GM19438 (cell line): Measurements from ENCODE around the gene SHKBP1.
A peak's percentile ranks its signal among the peaks of the same experiment; 100 is the strongest.
"Not testable (repeated sequence)": the region's sequence is repeated elsewhere in the genome, so short reads cannot be mapped to it uniquely, and the experiment has no call there.

Experiments
- ATAC-seq: cut with Tn5 transposase; IDR thresholded peaks from one replicate; pipeline ENCODE4 v1.9.1; 2021; ENCODE audit warnings: low read depth; ENCODE audit not compliant: unreplicated experiment

SHKBP1 gene

GRCh38 chr19:40612831-40613689, 36.4 kb downstream of the SHKBP1 start:
- ATAC-seq = no peak

- ATAC-seq = peak; percentile 54
Measured at GRCh38 chr19:40613690-40614621, 37.3 kb downstream of the SHKBP1 start.

GRCh38 chr19:40614622-40615411, 38.1 kb downstream of the SHKBP1 start:
- ATAC-seq = no peak

- no peak for ATAC-seq
Measured at GRCh38 chr19:40616178-40616577, 39.5 kb downstream of the SHKBP1 start.

DNA sequence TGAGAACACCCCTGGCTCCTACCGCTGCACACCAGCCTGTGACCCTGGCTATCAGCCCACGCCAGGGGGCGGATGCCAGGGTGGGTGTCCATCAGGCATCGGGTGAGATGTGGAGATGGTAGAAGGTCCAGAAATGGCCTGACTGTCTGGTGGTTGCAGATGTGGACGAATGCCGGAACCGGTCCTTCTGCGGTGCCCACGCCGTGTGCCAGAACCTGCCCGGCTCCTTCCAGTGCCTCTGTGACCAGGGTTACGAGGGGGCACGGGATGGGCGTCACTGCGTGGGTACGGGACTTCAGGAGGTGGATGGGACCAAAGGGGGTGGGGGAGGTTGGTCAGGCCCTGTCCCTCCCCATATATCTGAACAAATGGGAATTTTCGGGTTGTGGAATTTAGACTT, 40.3 kb downstream of the SHKBP1 start:
- no peak for ATAC-seq

DNA sequence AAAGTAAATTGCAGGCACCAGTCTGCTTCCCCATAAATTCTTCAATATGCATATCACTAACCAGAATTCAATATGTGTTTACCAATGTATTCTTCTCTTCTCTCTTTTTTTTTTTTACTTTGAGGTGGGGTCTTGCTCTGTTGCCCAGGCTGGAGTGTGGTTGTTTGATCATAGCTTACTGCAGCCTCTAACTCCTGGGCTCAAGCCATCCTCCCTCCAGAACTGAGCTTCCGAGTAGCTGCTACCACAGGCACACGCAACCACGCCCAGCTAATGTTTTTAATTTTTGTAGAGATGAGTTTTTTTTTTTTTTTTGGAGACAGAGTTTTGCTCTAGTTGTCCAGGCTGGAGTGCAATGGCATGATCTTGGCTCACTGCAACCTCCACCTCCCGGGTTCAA, 41.3 kb downstream of the SHKBP1 start:
- no peak for ATAC-seq

GRCh38 chr19:40619333-40620160, 42.9 kb downstream of the SHKBP1 start:
- ATAC-seq = no peak

DNA sequence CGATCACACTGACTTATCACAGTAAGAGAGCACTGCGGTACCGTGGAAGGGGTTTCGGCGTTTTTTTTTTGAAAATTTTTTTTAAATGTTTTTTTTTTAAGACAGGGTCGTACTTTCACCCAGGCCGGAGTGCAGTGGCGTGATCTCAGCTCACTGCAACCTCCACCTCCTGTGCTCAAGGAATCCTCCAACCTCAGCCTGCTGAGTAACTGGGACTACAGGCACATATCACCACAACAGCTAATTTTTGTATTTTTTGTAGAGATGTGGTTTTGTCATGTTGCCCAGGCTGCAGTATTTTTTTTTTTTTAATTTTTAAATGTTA, 43.5 kb downstream of the SHKBP1 start:
- no peak for ATAC-seq

DNA sequence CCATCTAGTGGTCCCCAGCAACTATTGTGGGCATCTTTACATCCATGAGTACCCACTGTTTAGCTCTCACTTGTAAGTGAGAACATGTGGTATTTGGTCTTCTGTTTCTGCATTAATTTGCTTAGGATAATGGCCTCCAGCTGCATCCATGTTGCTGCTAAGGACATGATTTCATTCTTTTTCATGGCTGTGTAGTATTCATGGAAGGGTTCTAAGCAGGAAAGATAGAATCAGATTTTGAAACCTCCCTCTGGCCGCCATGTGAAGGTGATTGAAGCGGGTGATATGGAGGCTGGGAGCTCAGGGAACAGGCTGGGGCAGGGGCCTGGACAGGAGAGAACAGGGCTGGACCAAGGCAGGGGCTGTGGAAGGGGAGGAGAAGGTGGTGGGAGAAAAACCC, 44.6 kb downstream of the SHKBP1 start:
- ATAC-seq = no peak

- ATAC-seq = no peak
Measured at GRCh38 chr19:40621966-40622772, 45.5 kb downstream of the SHKBP1 start.

GRCh38 chr19:40622773-40623075, 46.1 kb downstream of the SHKBP1 start:
- no peak for ATAC-seq

DNA sequence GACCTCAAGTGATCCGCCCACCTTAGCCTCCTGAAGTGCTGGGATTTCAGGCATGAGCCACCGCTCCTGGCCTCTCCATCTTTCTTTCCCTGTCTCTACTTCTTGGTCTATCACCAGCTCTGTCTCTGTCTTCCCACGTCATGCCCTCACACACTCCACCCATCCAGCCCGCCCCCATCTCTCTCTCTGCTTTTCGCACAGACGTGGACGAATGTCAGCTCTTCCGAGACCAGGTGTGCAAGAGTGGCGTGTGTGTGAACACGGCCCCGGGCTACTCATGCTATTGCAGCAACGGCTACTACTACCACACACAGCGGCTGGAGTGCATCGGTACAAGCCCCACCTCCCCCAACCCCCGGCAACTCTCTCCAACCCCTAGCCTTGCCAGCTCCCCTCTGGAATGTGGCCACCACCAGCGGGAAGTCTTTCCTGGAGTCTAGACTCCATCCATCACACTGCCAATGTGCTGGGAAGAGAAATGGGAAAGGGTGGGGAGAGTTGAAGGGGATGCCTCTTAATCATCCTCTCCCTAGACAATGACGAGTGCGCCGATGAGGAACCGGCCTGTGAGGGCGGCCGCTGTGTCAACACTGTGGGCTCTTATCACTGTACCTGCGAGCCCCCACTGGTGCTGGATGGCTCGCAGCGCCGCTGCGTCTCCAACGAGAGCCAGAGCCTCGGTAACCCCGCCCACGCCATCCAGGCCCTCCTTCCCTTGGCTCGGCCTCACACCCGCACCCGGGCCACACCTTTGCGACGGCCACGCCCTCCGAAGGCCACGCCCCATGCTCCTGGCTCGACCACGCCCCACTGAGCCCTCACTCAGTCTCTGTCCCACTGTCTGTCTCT, 47.0 kb downstream of the SHKBP1 start:
- no peak for ATAC-seq

DNA sequence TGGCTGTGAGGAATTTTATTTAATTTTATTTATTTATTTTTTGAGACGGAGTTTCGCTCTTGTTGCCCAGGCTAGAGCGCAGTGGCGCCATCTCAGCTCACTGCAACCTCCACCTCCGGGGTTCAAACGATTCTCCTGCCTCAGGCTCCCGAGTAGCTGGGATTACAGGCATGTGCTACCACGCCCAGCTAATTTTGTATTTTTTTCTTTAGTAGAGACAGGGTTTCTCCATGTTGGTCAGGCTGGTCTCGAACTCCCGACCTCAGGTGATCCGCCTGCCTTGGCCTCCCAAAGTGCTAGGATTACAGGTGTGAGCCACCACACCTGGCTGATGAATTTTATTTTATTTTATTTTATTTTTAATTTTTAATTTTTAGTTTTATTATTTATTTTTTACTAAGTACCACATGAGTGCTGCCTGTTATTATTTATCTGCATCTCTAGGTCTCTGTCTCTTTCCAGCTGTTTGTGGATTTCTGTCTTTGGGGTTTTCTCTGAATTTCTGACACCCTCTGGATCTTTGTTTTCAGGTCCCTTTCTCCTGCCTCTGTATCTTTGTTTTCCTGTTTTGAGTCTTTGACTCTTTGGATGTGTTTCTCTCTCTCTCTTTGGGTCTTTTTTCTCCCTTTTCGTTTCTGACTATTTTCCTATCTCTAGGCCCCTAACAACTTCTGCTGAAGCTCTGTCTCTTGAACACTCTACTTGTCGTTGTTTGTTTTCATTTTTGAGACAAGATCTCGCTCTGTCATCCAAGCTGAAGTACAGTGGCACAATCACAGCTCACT, 47.9 kb downstream of the SHKBP1 start:
- not testable (repeated sequence) for ATAC-seq

- ATAC-seq = no peak
Measured at GRCh38 chr19:40625406-40626120, 48.9 kb downstream of the SHKBP1 start.

GRCh38 chr19:40626918-40627317, 50.2 kb downstream of the SHKBP1 start:
- no peak for ATAC-seq

DNA sequence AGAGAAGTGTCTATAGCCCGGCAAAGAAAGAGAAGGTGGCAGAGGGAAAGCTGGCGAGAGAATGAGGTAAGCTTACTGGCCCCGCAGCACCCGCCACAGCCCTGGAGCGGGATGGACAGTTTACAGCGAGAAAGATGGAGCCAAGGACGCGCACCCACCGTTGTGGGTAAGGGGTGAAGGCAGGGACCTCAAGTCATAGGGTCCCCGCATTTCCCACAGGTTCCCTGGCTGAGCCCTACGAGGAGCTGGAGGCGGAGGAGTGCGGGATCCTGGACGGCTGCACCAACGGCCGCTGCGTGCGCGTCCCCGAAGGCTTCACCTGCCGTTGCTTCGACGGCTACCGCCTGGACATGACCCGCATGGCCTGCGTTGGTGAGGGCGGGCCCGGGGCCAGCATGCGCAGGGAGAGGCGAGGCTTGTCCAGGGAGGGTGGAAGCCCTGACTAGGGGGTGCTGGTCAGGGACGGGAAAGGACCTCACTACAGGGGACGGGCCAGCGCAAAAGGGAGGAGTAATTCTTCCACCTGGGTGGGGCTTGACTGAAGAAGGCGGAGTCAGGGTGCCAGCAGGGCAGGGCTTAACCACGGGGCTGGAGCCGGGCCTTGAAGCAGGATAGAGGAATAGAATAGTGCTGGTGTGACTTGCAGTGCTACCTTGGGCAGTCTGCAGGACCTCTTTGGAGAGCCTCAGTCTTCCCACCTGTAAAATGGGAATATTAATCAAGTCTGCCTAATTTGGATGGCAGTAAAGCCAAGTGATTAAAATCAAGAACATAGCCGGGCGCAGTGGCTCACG, 51.0 kb downstream of the SHKBP1 start:
- ATAC-seq = no peak
